ENCODE data around the gene TMEM120B. TPM values are rescaled to one million over a fixed set of nuclear protein-coding genes. Genes with fewer than 3 reads are reported as not detected.
A peak's percentile ranks its signal among the peaks of the same experiment; 100 is the strongest.

The TMEM120B gene
- total and polyA plus RNA-seq, 2 of the 13 experiments (the other 11 are each of a cell fraction or from before 2014, with no cell fraction given): 7.1 to 12.9 TPM

GRCh38 chr12:121801595-121802484, 89.3 kb downstream of the TMEM120B start:
- Histone ChIP-seq H3K27me3 (ENCODE audit: control insufficient read depth in 1 of 2, insufficient read depth in 2 of 2, low read length in 2 of 2) (no peaks in the 10 kb centered on the region; a peak in 1 of 5 replicates), H3K79me2 (ENCODE audit: insufficient read depth, low read length) (peaks cover 62% of the 10 kb centered on the region), H3K27ac (ENCODE audit: extremely low read length, insufficient read depth, low read length) (peak overlapping the region; percentile 99), H3K4me3 (replicated peaks in 1 of 3; ENCODE audit: insufficient read depth in 1 of 3, low read depth in 2 of 3, low read length in 3 of 3) (peak overlapping the region; percentile 71 to 80 (median 79)), H3K9me3 (ENCODE audit: low read length) (no peaks in the 10 kb centered on the region), H3K4me2 (ENCODE audit: low read depth, low read length) (peak overlapping the region; percentile 96), H3K4me1 (ENCODE audit: insufficient read depth, low read length) (peaks cover 41% of the 10 kb centered on the region), H3K9ac (ENCODE audit: insufficient read depth, low read depth, low read length) (peak overlapping the region; percentile 98), H3K36me3 (replicated peaks in 1 of 2; ENCODE audit: control insufficient read depth in 1 of 2, insufficient read depth in 2 of 2, low read length in 2 of 2) (no peaks in the 10 kb centered on the region), H4K20me1 (ENCODE audit: insufficient read depth, low read length) (0 out of 2 replicates have a peak, but pooled peaks cover under 1% of the 10 kb centered on the region), H2AFZ (ENCODE audit: low read length) (no peak overlapping the region)
- ATAC-seq: no peak
- no peak for DNase-seq (ENCODE audit: low spot score)
- FAIRE-seq: no peak
- WGBS (ENCODE audit: low lambda C conversion rate): 1% methylated on average over 18 of the region's 18 CpGs
- in situ Hi-C loops (cut with HindIII; ENCODE audit: extremely low pct_ligation_motif_present, low pct_unique_long_range_greater_than_20kb) (no loop called here), intact Hi-C loops (cut with micrococcal nuclease; ENCODE audit: unreplicated experiment) (no loop called here)
- TSS peak; percentile 50 for BruUV-seq (replicated peaks)
- ChIA-PET POLR2A (interaction anchor here (0.5 to 14.5 kb wide), 14 partner anchors 4 to 123 kb away, joined by 3 to 393 read pairs (median 8); partner anchors contain the start of genes HPD, PSMD9, RHOF and SETD1B), CTCF (ENCODE audit: low intra/inter-chr PET ratio, low total read pairs) (no interaction called here)
- no peak for TF ChIP-seq ATM (IDR thresholded peaks at IDR 0.05; ENCODE audit: borderline replicate concordance)
- TF ChIP-seq NCOA1 (CRISPR knock-in tag; IDR thresholded peaks at IDR 0.05): 0 out of 2 replicates have a peak, but pooled peaks have one; percentile 63
- no peak for TF ChIP-seq SNAPC2 (CRISPR knock-in tag; IDR thresholded peaks at IDR 0.05)
- TF ChIP-seq ZNF44 (CRISPR knock-in tag; IDR thresholded peaks at IDR 0.05): no peak
- no peak for TF ChIP-seq ESRRA (CRISPR knock-in tag; IDR thresholded peaks at IDR 0.05; ENCODE audit: low read depth)
- TF ChIP-seq NFIC (IDR thresholded peaks at IDR 0.05; ENCODE audit: low read length): no peak
- TF ChIP-seq, protein P1, sequence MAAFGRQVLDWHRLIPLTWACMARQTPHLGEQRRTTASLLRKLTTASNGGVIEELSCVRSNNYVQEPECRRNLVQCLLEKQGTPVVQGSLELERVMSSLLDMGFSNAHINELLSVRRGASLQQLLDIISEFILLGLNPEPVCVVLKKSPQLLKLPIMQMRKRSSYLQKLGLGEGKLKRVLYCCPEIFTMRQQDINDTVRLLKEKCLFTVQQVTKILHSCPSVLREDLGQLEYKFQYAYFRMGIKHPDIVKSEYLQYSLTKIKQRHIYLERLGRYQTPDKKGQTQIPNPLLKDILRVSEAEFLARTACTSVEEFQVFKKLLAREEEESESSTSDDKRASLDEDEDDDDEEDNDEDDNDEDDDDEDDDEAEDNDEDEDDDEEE (CRISPR knock-in tag; IDR thresholded peaks at IDR 0.05): no peak
- TF ChIP-seq, protein P2, sequence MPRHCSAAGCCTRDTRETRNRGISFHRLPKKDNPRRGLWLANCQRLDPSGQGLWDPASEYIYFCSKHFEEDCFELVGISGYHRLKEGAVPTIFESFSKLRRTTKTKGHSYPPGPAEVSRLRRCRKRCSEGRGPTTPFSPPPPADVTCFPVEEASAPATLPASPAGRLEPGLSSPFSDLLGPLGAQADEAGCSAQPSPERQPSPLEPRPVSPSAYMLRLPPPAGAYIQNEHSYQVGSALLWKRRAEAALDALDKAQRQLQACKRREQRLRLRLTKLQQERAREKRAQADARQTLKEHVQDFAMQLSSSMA (CRISPR knock-in tag; IDR thresholded peaks at IDR 0.05): no peak
- no peak for TF ChIP-seq ZNF160 (CRISPR knock-in tag; IDR thresholded peaks at IDR 0.05)
- no peak for TF ChIP-seq MED1 (CRISPR knock-in tag; IDR thresholded peaks at IDR 0.05)
- peak; percentile 17; the same call in 1 of the 2 replicates for TF ChIP-seq KDM5A (IDR thresholded peaks at IDR 0.05; ENCODE audit: borderline replicate concordance, low read length)
- no peak for TF ChIP-seq SOX13 (IDR thresholded peaks at IDR 0.05)
- TF ChIP-seq SOX13 (CRISPR knock-in tag; conservative IDR thresholded peaks at IDR 0.05 in 1 of 2, IDR thresholded peaks at IDR 0.05 in 1 of 2): no peak
- no peak for TF ChIP-seq ZNF747 (CRISPR knock-in tag; IDR thresholded peaks at IDR 0.05; ENCODE audit: borderline replicate concordance)
- TF ChIP-seq, protein P3, sequence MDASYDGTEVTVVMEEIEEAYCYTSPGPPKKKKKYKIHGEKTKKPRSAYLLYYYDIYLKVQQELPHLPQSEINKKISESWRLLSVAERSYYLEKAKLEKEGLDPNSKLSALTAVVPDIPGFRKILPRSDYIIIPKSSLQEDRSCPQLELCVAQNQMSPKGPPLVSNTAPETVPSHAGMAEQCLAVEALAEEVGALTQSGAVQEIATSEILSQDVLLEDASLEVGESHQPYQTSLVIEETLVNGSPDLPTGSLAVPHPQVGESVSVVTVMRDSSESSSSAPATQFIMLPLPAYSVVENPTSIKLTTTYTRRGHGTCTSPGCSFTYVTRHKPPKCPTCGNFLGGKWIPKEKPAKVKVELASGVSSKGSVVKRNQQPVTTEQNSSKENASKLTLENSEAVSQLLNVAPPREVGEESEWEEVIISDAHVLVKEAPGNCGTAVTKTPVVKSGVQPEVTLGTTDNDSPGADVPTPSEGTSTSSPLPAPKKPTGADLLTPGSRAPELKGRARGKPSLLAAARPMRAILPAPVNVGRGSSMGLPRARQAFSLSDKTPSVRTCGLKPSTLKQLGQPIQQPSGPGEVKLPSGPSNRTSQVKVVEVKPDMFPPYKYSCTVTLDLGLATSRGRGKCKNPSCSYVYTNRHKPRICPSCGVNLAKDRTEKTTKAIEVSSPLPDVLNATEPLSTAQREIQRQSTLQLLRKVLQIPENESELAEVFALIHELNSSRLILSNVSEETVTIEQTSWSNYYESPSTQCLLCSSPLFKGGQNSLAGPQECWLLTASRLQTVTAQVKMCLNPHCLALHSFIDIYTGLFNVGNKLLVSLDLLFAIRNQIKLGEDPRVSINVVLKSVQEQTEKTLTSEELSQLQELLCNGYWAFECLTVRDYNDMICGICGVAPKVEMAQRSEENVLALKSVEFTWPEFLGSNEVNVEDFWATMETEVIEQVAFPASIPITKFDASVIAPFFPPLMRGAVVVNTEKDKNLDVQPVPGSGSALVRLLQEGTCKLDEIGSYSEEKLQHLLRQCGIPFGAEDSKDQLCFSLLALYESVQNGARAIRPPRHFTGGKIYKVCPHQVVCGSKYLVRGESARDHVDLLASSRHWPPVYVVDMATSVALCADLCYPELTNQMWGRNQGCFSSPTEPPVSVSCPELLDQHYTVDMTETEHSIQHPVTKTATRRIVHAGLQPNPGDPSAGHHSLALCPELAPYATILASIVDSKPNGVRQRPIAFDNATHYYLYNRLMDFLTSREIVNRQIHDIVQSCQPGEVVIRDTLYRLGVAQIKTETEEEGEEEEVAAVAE (CRISPR knock-in tag; IDR thresholded peaks at IDR 0.05; ENCODE audit: borderline replicate concordance): no peak
- no peak for TF ChIP-seq PLRG1 (conservative IDR thresholded peaks at IDR 0.05)
- TF ChIP-seq RORA (CRISPR knock-in tag; IDR thresholded peaks at IDR 0.05): no peak
- TF ChIP-seq RBFOX2 (IDR thresholded peaks at IDR 0.05; ENCODE audit: low read depth, low read length): peak; percentile 7; the same call in 1 of the 2 replicates
- TF ChIP-seq YY1 (IDR thresholded peaks at IDR 0.05; ENCODE audit: insufficient read depth, insufficient replicate concordance, low read depth, low read length): no peak
